H1 (cell line): ENCODE results near the gene ZNF609.

ENCODE experiments used
- CTCF ChIP-seq, 3 experiments: IDR thresholded peaks; 1 replicate in 2 of 3; 2 replicates in 1 of 3; pipeline versions ENCODE4 v1.5.1 to v1.6.1; 2011; ENCODE audit warnings: low read length in 3 of 3, mild to moderate bottlenecking in 3 of 3, inconsistent platforms in 2 of 3, low read depth in 1 of 3, moderate library complexity in 1 of 3; ENCODE audit not compliant: insufficient read depth in 1 of 3; ENCODE audit errors: control extremely low read depth in 1 of 3
- GTF2F1 ChIP-seq: IDR thresholded peaks from 2 replicates; pipeline ENCODE4 v1.6.1; 2012; ENCODE audit warnings: low read depth, low read length, improper control_type of control experiment, borderline replicate concordance
- SIN3A ChIP-seq, 2 experiments: IDR thresholded peaks in 1 of 2; conservative IDR thresholded peaks in 1 of 2; 2 replicates each; pipeline ENCODE4 v1.6.1; 2011 to 2012; ENCODE audit warnings: low read length in 2 of 2, improper control_type of control experiment in 1 of 2, low read depth in 1 of 2, mild to moderate bottlenecking in 1 of 2

GRCh38 chr15:64599226-64599625 is 138.8 kb downstream of the ZNF609 start:
- no peak for TF ChIP-seq CTCF (IDR thresholded peaks at IDR 0.05; ENCODE audit: control extremely low read depth in 1 of 3, insufficient read depth in 1 of 3, low read depth in 1 of 3, low read length in 3 of 3)
- TF ChIP-seq SIN3A (conservative IDR thresholded peaks at IDR 0.05 in 1 of 2, IDR thresholded peaks at IDR 0.05 in 1 of 2; ENCODE audit: low read depth in 1 of 2, low read length in 2 of 2): no peak
- no peak for TF ChIP-seq GTF2F1
